ENCODE results near the gene GABARAP.

The GABARAP gene

GRCh38 chr17:7241783-7242716 lies at the start of gene GABARAP:
Gene GABARAP (minus strand): TSS chr17:7242449. CDS start chr17:7242330, 119 bp downstream.
- peak; percentile 74 for DNase-seq

GRCh38 chr17:7290685-7291084 lies 48.4 kb upstream of the GABARAP start:
- DNase-seq: no peak

- no peak for DNase-seq
Measured at GRCh38 chr17:7290166-7290565, 47.9 kb upstream of the GABARAP start.

- DNase-seq: no peak
Measured at GRCh38 chr17:7289256-7290032, 47.2 kb upstream of the GABARAP start.

- DNase-seq: no peak
Measured at GRCh38 chr17:7285679-7286078, 43.4 kb upstream of the GABARAP start.

- no peak for DNase-seq
Measured at GRCh38 chr17:7284911-7285310, 42.7 kb upstream of the GABARAP start.

- no peak for DNase-seq
Measured at GRCh38 chr17:7283471-7284216, 41.4 kb upstream of the GABARAP start.

GRCh38 chr17:7282752-7283321 lies 40.6 kb upstream of the GABARAP start:
- no peak for DNase-seq

GRCh38 chr17:7281953-7282751 lies 39.9 kb upstream of the GABARAP start:
- DNase-seq: no peak

- peak; percentile 8 for DNase-seq
Measured at GRCh38 chr17:7281074-7281952, 39.1 kb upstream of the GABARAP start, which contains the start of gene SLC2A4. Gene SLC2A4 (plus strand): TSS chr17:7281718. CDS start chr17:7281935, 217 bp downstream.

GRCh38 chr17:7280519-7281073 lies 38.3 kb upstream of the GABARAP start:
- peak; percentile 38 for DNase-seq

- no peak for DNase-seq
Measured at GRCh38 chr17:7279448-7279847, 37.2 kb upstream of the GABARAP start.

GRCh38 chr17:7266784-7267183 lies 24.5 kb upstream of the GABARAP start:
- no peak for DNase-seq

GRCh38 chr17:7263801-7264078 lies 21.5 kb upstream of the GABARAP start:
- no peak for DNase-seq

GRCh38 chr17:7262935-7263800 lies 20.9 kb upstream of the GABARAP start:
- no peak for DNase-seq

GRCh38 chr17:7262192-7262934 lies 20.1 kb upstream of the GABARAP start, which contains the start of gene CLDN7:
Gene CLDN7 (minus strand): TSS chr17:7262478. CDS start chr17:7262043, 435 bp downstream.
- no peak for DNase-seq

GRCh38 chr17:7261379-7262191 lies 19.3 kb upstream of the GABARAP start:
- DNase-seq: no peak
